GM12872 (cell line): ENCODE results near the gene TRIM24.

Source experiments
- TF ChIP-seq, protein P1 (sequence below): IDR thresholded peaks from 3 replicates; pipeline ENCODE4 v1.5.1; 2011; ENCODE audit warnings: low read depth, mild to moderate bottlenecking, low read length, moderate library complexity; ENCODE audit not compliant: insufficient read depth

The TRIM24 gene

DNA sequence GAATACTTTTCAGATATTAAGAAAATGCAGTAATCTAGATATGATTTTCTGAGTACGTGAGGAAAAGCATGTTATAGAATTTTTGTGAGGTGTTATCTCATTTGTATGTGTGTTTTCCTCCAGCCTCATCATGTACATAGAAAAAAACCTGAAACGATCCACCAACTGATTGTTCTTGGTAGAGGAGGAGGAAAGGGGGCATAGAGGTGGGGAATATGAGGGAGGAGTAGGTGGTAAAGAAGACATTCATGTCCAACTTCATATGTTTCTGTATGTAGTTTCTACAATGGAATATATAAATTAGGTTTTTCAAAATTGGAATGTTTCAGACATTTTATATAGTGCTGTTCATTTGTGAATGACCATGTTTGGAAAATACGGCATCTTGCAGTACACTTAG, 109.4 kb downstream of the TRIM24 start:
- TF ChIP-seq, protein P1, sequence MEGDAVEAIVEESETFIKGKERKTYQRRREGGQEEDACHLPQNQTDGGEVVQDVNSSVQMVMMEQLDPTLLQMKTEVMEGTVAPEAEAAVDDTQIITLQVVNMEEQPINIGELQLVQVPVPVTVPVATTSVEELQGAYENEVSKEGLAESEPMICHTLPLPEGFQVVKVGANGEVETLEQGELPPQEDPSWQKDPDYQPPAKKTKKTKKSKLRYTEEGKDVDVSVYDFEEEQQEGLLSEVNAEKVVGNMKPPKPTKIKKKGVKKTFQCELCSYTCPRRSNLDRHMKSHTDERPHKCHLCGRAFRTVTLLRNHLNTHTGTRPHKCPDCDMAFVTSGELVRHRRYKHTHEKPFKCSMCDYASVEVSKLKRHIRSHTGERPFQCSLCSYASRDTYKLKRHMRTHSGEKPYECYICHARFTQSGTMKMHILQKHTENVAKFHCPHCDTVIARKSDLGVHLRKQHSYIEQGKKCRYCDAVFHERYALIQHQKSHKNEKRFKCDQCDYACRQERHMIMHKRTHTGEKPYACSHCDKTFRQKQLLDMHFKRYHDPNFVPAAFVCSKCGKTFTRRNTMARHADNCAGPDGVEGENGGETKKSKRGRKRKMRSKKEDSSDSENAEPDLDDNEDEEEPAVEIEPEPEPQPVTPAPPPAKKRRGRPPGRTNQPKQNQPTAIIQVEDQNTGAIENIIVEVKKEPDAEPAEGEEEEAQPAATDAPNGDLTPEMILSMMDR: no peak

- TF ChIP-seq, protein P1: no peak
These were observed 110.7 kb downstream of the TRIM24 start for GRCh38 chr7:138570715-138571114.

- TF ChIP-seq, protein P1: no peak
These were observed 113.7 kb downstream of the TRIM24 start for GRCh38 chr7:138573741-138574140.

GRCh38 chr7:138575897-138576428, 115.9 kb downstream of the TRIM24 start:
- TF ChIP-seq, protein P1: no peak

- TF ChIP-seq, protein P1: no peak
These were observed 119.1 kb downstream of the TRIM24 start for GRCh38 chr7:138579136-138579535.

DNA sequence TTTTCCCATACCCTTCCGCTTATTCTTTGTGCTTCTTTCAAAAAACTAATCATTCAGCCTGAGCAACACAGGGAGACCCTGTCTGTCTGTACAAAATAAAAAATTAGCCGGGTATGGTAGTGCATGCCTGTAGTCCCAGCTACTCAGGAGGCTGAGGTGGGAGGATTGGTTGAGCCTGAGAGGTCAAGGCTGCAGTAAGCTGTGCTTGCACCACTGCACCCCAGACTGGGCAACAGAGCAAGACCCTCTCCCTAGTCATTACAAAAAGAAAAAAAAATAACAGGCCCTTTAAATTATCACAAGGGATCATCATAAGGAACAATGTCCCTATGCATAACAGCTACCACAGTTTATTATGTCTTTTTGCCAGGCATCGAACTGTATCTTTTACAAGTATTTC, 119.6 kb downstream of the TRIM24 start:
- TF ChIP-seq, protein P1: no peak

DNA sequence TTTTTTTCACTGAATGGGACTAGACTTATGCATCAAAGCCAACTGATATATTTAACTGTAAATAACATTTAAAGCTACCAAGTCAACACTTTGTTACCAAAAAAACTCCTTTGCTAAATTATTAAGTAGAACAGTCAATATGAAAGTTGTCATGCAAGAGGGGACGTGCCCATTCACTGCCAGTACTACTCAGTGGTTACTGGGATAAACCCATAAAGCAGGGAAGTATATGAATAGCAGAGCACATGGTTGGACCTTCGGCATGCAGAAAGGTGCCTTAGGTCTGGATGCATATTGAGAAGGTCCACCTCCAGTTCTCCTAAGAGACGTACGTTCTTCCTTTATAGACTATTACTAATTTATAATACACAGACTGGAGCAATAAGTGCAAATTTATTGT, 121.0 kb downstream of the TRIM24 start:
- TF ChIP-seq, protein P1: no peak
